Liver (tissue), 9 donors: ENCODE results near the gene UBR3. TPM values are rescaled to one million over a fixed set of nuclear protein-coding genes. Genes with fewer than 3 reads are reported as not detected.

Source experiments
- DNase-seq: peaks from one replicate; pipeline ENCODE4 v3.0.0-alpha.2; 2017; ENCODE audit warnings: low spot score
- H3K27ac ChIP-seq, 2 donors: one replicate each; pipeline ENCODE4 v1.7.0; 2013; ENCODE audit warnings: inconsistent platforms in 2 of 2, low read length in 2 of 2, control low read depth in 1 of 2, low read depth in 1 of 2, mild to moderate bottlenecking in 1 of 2
- H3K27me3 ChIP-seq, 4 donors: one replicate each; pipeline versions ENCODE4 v1.6.1 to v1.7.0; 2013; ENCODE audit warnings: low read length in 3 of 4, inconsistent platforms in 1 of 4, mild to moderate bottlenecking in 1 of 4, moderate library complexity in 1 of 4; ENCODE audit not compliant: control insufficient read depth in 4 of 4, insufficient read depth in 4 of 4
- H3K36me3 ChIP-seq, 4 donors: one replicate each; pipeline versions ENCODE4 v1.6.1 to v1.7.0; 2013; ENCODE audit warnings: low read length in 3 of 4, mild to moderate bottlenecking in 3 of 4, low read depth in 1 of 4, moderate library complexity in 1 of 4; ENCODE audit not compliant: control insufficient read depth in 4 of 4, insufficient read depth in 3 of 4
- H3K4me1 ChIP-seq, 4 donors: one replicate each; pipeline versions ENCODE4 v1.6.1 to v1.7.0; 2013; ENCODE audit warnings: low read length in 3 of 4, mild to moderate bottlenecking in 3 of 4, moderate library complexity in 1 of 4; ENCODE audit not compliant: control insufficient read depth in 4 of 4, insufficient read depth in 4 of 4
- H3K4me3 ChIP-seq, 3 donors: one replicate each; pipeline versions ENCODE4 v1.6.1 to v1.7.0; 2013; ENCODE audit warnings: low read length in 3 of 3, control low read depth in 1 of 3, low read depth in 1 of 3, mild to moderate bottlenecking in 1 of 3
- H3K9ac ChIP-seq, 2 donors: one replicate each; pipeline ENCODE4 v1.7.0; 2013; ENCODE audit warnings: low read length in 2 of 2, mild to moderate bottlenecking in 2 of 2, moderate library complexity in 2 of 2, control low read depth in 1 of 2, low read depth in 1 of 2
- H3K9me3 ChIP-seq, 4 donors: one replicate each; pipeline versions ENCODE4 v1.6.1 to v1.7.0; 2013; ENCODE audit warnings: low read length in 3 of 4; ENCODE audit not compliant: control insufficient read depth in 4 of 4
- EGR1 ChIP-seq, 2 donors: IDR thresholded peaks; 2 replicates each; pipeline ENCODE4 v1.6.1; 2016 to 2018; ENCODE audit warnings: antibody characterized with exemption in 2 of 2, low read depth in 2 of 2
- FOXA1 ChIP-seq: IDR thresholded peaks from 2 replicates; pipeline ENCODE4 v1.6.1; 2016; ENCODE audit warnings: antibody characterized with exemption
- FOXA2 ChIP-seq: IDR thresholded peaks from 2 replicates; pipeline ENCODE4 v1.6.1; 2016; ENCODE audit warnings: antibody characterized with exemption
- GABPA ChIP-seq, 2 donors: IDR thresholded peaks in 1 of 2; conservative IDR thresholded peaks in 1 of 2; 2 replicates each; pipeline ENCODE4 v1.6.1; 2016; ENCODE audit warnings: antibody characterized with exemption in 2 of 2, mild to moderate bottlenecking in 1 of 2, moderate library complexity in 1 of 2
- HNF4A ChIP-seq, 2 donors: conservative IDR thresholded peaks; 2 replicates each; pipeline ENCODE4 v1.6.1; 2016; ENCODE audit warnings: antibody characterized with exemption in 2 of 2, mild to moderate bottlenecking in 2 of 2
- HNF4G ChIP-seq: IDR thresholded peaks from 2 replicates; pipeline ENCODE4 v1.6.1; 2016; ENCODE audit warnings: antibody characterized with exemption
- JUND ChIP-seq, 2 donors: IDR thresholded peaks; 2 replicates each; pipeline ENCODE4 v1.6.1; 2016; ENCODE audit warnings: antibody characterized with exemption in 2 of 2
- NR2F2 ChIP-seq: IDR thresholded peaks from 2 replicates; pipeline ENCODE4 v1.6.1; 2016; ENCODE audit warnings: antibody characterized with exemption
- RAD21 ChIP-seq, 2 donors: IDR thresholded peaks; 2 replicates each; pipeline ENCODE4 v1.6.1; 2016; ENCODE audit warnings: antibody characterized with exemption in 2 of 2, mild to moderate bottlenecking in 2 of 2
- RXRA ChIP-seq, 2 donors: IDR thresholded peaks; 2 replicates each; pipeline ENCODE4 v1.6.1; 2017 to 2018; ENCODE audit warnings: antibody characterized with exemption in 2 of 2, mild to moderate bottlenecking in 1 of 2
- SP1 ChIP-seq: IDR thresholded peaks from 2 replicates; pipeline ENCODE4 v1.6.1; 2018; ENCODE audit warnings: antibody characterized with exemption, mild to moderate bottlenecking
- TAF1 ChIP-seq: conservative IDR thresholded peaks from 2 replicates; pipeline ENCODE4 v1.6.1; 2016; ENCODE audit warnings: antibody characterized with exemption, mild to moderate bottlenecking
- YY1 ChIP-seq: IDR thresholded peaks from 2 replicates; pipeline ENCODE4 v1.6.1; 2016; ENCODE audit warnings: antibody characterized with exemption, mild to moderate bottlenecking
- polyA plus RNA-seq, 2 donors: library from polyadenylated mRNA; stranded (reverse) in 1 of 2; unstranded in 1 of 2; fragments of 200-250 nt in 1 of 2; fragments of >200 nt in 1 of 2; fragmentation: Nextera tagmentation in 1 of 2; extraction: Ambion mirVana in 1 of 2; gene quantifications; one replicate each; pipeline versions ENCODE4 v1.2.1 to v1.2.3, GENCODE V29; 2013 to 2015
- total RNA-seq, 2 donors: library from RNA; depleted of rRNA; stranded (reverse); fragments of >200 nt; gene quantifications; one replicate each; pipeline ENCODE4 v1.2.3, GENCODE V29; 2014
- TF ChIP-seq, protein P1 (sequence below): IDR thresholded peaks from 2 replicates; pipeline ENCODE4 v1.6.1; 2016; ENCODE audit warnings: antibody characterized with exemption, mild to moderate bottlenecking
- TF ChIP-seq, protein P2 (sequence below): IDR thresholded peaks from 2 replicates; pipeline ENCODE4 v1.6.1; 2016; ENCODE audit warnings: antibody characterized with exemption
- TF ChIP-seq, protein P3 (sequence below): IDR thresholded peaks from 2 replicates; pipeline ENCODE4 v1.6.1; 2016; ENCODE audit warnings: antibody characterized with exemption
- TF ChIP-seq, protein P4 (sequence below): IDR thresholded peaks from 2 replicates; pipeline ENCODE4 v1.6.1; 2016; ENCODE audit warnings: antibody characterized with exemption
- TF ChIP-seq, protein P5 (sequence below): fragments of 150-350 bp; IDR thresholded peaks from 2 replicates; pipeline ENCODE4 v1.5.1; 2017; ENCODE audit warnings: improper control_type of control experiment, low read depth, low read length; ENCODE audit not compliant: missing input control
- donor health status: healthy.
- donor health status: healthy.
- donor health status: healthy.
- donor health status: healthy.
- donor health status: healthy.

The UBR3 gene
- total and polyA plus RNA-seq, 4 donors = 8.5 to 69.4 (median 28.4) TPM

DNA sequence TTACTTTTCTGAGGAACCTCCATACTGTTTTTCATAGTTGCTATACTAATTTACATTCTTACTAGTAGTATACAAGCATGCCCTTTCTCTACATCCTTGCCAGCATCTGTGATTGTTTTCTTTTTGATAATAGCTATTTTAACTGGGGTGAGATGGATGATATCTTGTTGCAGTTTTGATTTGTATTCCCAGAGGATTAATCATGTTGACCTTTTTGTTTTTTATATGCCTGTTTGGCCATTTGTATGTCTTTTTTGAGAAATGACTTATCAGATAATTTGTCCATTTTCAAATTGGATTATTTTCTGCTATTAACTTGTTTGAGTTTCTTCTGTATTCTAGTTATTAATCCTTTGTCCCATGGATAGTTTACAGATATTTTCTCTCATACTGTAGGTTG lies 141.5 kb downstream of the UBR3 start:
- TF ChIP-seq, protein P1, sequence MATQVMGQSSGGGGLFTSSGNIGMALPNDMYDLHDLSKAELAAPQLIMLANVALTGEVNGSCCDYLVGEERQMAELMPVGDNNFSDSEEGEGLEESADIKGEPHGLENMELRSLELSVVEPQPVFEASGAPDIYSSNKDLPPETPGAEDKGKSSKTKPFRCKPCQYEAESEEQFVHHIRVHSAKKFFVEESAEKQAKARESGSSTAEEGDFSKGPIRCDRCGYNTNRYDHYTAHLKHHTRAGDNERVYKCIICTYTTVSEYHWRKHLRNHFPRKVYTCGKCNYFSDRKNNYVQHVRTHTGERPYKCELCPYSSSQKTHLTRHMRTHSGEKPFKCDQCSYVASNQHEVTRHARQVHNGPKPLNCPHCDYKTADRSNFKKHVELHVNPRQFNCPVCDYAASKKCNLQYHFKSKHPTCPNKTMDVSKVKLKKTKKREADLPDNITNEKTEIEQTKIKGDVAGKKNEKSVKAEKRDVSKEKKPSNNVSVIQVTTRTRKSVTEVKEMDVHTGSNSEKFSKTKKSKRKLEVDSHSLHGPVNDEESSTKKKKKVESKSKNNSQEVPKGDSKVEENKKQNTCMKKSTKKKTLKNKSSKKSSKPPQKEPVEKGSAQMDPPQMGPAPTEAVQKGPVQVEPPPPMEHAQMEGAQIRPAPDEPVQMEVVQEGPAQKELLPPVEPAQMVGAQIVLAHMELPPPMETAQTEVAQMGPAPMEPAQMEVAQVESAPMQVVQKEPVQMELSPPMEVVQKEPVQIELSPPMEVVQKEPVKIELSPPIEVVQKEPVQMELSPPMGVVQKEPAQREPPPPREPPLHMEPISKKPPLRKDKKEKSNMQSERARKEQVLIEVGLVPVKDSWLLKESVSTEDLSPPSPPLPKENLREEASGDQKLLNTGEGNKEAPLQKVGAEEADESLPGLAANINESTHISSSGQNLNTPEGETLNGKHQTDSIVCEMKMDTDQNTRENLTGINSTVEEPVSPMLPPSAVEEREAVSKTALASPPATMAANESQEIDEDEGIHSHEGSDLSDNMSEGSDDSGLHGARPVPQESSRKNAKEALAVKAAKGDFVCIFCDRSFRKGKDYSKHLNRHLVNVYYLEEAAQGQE = no peak
- TF ChIP-seq, protein P2, sequence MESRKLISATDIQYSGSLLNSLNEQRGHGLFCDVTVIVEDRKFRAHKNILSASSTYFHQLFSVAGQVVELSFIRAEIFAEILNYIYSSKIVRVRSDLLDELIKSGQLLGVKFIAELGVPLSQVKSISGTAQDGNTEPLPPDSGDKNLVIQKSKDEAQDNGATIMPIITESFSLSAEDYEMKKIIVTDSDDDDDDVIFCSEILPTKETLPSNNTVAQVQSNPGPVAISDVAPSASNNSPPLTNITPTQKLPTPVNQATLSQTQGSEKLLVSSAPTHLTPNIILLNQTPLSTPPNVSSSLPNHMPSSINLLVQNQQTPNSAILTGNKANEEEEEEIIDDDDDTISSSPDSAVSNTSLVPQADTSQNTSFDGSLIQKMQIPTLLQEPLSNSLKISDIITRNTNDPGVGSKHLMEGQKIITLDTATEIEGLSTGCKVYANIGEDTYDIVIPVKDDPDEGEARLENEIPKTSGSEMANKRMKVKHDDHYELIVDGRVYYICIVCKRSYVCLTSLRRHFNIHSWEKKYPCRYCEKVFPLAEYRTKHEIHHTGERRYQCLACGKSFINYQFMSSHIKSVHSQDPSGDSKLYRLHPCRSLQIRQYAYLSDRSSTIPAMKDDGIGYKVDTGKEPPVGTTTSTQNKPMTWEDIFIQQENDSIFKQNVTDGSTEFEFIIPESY = no peak
- TF ChIP-seq RXRA (IDR thresholded peaks at IDR 0.05) (no peak), EGR1 (IDR thresholded peaks at IDR 0.05; ENCODE audit: low read depth in 2 of 2) (no peak), JUND (IDR thresholded peaks at IDR 0.05) (no peak), NR2F2 (no peak), SP1 (no peak), GABPA (IDR thresholded peaks at IDR 0.05 in 1 of 2, conservative IDR thresholded peaks at IDR 0.05 in 1 of 2) (no peak), HNF4G (no peak), FOXA2 (no peak), HNF4A (conservative IDR thresholded peaks at IDR 0.05) (no peak), RAD21 (IDR thresholded peaks at IDR 0.05) (no peak), FOXA1 (no peak), YY1 (no peak), TAF1 (no peak)
- TF ChIP-seq, protein P3, sequence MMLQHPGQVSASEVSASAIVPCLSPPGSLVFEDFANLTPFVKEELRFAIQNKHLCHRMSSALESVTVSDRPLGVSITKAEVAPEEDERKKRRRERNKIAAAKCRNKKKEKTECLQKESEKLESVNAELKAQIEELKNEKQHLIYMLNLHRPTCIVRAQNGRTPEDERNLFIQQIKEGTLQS = no peak
- TF ChIP-seq, protein P4, sequence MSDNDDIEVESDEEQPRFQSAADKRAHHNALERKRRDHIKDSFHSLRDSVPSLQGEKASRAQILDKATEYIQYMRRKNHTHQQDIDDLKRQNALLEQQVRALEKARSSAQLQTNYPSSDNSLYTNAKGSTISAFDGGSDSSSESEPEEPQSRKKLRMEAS = no peak
- TF ChIP-seq, protein P5, sequence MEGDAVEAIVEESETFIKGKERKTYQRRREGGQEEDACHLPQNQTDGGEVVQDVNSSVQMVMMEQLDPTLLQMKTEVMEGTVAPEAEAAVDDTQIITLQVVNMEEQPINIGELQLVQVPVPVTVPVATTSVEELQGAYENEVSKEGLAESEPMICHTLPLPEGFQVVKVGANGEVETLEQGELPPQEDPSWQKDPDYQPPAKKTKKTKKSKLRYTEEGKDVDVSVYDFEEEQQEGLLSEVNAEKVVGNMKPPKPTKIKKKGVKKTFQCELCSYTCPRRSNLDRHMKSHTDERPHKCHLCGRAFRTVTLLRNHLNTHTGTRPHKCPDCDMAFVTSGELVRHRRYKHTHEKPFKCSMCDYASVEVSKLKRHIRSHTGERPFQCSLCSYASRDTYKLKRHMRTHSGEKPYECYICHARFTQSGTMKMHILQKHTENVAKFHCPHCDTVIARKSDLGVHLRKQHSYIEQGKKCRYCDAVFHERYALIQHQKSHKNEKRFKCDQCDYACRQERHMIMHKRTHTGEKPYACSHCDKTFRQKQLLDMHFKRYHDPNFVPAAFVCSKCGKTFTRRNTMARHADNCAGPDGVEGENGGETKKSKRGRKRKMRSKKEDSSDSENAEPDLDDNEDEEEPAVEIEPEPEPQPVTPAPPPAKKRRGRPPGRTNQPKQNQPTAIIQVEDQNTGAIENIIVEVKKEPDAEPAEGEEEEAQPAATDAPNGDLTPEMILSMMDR = no peak
- no peak for DNase-seq
- Histone ChIP-seq H3K9me3 (no peaks in the 10 kb centered on the region), H3K4me1 (no peaks in the 10 kb centered on the region), H3K27ac (no peak overlapping the region), H3K36me3 (peaks cover 2 to 19% (median 11%) of the 10 kb centered on the region in 4 donors), H3K9ac (no peak overlapping the region), H3K27me3 (no peaks in the 10 kb centered on the region), H3K4me3 (no peak overlapping the region)
